ENCODE results near the gene MGAT4B.
A peak's percentile ranks its signal among the peaks of the same experiment; 100 is the strongest.

GRCh38 chr5:179820483-179821297 lies 14.0 kb upstream of the MGAT4B start, which contains the start of gene SQSTM1:
- no peak for TF ChIP-seq CTCF (IDR thresholded peaks at IDR 0.05)
- TF ChIP-seq POLR2AphosphoS5 (IDR thresholded peaks at IDR 0.05; ENCODE audit: low read depth, low read length), result peak; percentile 99
- 0 out of 4 replicates have a peak, but pooled peaks of 1 of the 2 experiments have one; percentile 29 for TF ChIP-seq REST (IDR thresholded peaks at IDR 0.05; ENCODE audit: insufficient read depth in 1 of 2, low read depth in 2 of 2, low read length in 1 of 2)
- TF ChIP-seq TCF7L2 (IDR thresholded peaks at IDR 0.05; ENCODE audit: low read depth, low read length), result no peak

All from Panc1 (cell line).